Measurements from ENCODE around the gene HSDL2. TPM values are rescaled to one million over a fixed set of nuclear protein-coding genes. Genes with fewer than 3 reads are reported as not detected.
"Not testable (repeated sequence)": the region's sequence is repeated elsewhere in the genome, so short reads cannot be mapped to it uniquely, and the experiment has no call there.

HSDL2 gene
- total RNA-seq, 1 experiment from 2014 or later = 40.0 TPM

GRCh38 chr9:112500842-112501241 lies 120.9 kb downstream of the HSDL2 start:
- DNase-seq (ENCODE audit: low read depth) = no peak

- no peak for DNase-seq (ENCODE audit: low read depth)
Observed at GRCh38 chr9:112501287-112501686, 121.4 kb downstream of the HSDL2 start.

- DNase-seq (ENCODE audit: low read depth) = no peak
Observed at GRCh38 chr9:112502175-112502946, 122.5 kb downstream of the HSDL2 start.

- DNase-seq (ENCODE audit: low read depth) = no peak
Observed at GRCh38 chr9:112503170-112503569, 123.3 kb downstream of the HSDL2 start.

- no peak for DNase-seq (ENCODE audit: low read depth)
Observed at GRCh38 chr9:112505086-112505485, 125.2 kb downstream of the HSDL2 start.

GRCh38 chr9:112505607-112506006 lies 125.7 kb downstream of the HSDL2 start:
- DNase-seq (ENCODE audit: low read depth) = no peak

- no peak for DNase-seq (ENCODE audit: low read depth)
Observed at GRCh38 chr9:112506571-112506970, 126.7 kb downstream of the HSDL2 start.

GRCh38 chr9:112507001-112507680 lies 127.2 kb downstream of the HSDL2 start:
- no peak for DNase-seq (ENCODE audit: low read depth)

- DNase-seq (ENCODE audit: low read depth) = no peak
Observed at GRCh38 chr9:112508377-112508776, 128.5 kb downstream of the HSDL2 start.

- DNase-seq (ENCODE audit: low read depth) = not testable (repeated sequence)
Observed at GRCh38 chr9:112512377-112512776, 132.5 kb downstream of the HSDL2 start.

- no peak for DNase-seq (ENCODE audit: low read depth)
Observed at GRCh38 chr9:112516769-112517168, 136.9 kb downstream of the HSDL2 start.

- DNase-seq (ENCODE audit: low read depth) = no peak
Observed at GRCh38 chr9:112520069-112520468, 140.2 kb downstream of the HSDL2 start.

GRCh38 chr9:112520656-112521055 lies 140.7 kb downstream of the HSDL2 start:
- DNase-seq (ENCODE audit: low read depth) = no peak

Other genes with a start within 250 kb of the HSDL2 start
- gene SUSD1, start 204.8 kb upstream of the HSDL2 start, total RNA-seq (2014; rRNA removed; shearing (Covaris generic)) = 2.9 and 3.4 TPM in 2 replicates
- gene PTBP3, start 46.5 kb upstream of the HSDL2 start, total RNA-seq (2014; rRNA removed; shearing (Covaris generic)) = 21.4 and 36.4 TPM in 2 replicates
- 1.7 TPM in 2 replicates for gene KIAA1958, start 106.7 kb downstream of the HSDL2 start, total RNA-seq (2014; rRNA removed; shearing (Covaris generic))

Measured in RPMI7951 (cell line).